Mesodermal cell (in vitro differentiated cells): Measurements from ENCODE around the gene SYT13.

Experiments
- H3K27ac ChIP-seq: 2 replicates; pipeline ENCODE4 v1.7.0; 2013; ENCODE audit warnings: mild to moderate bottlenecking, low read depth, low read length, moderate library complexity; ENCODE audit not compliant: severe bottlenecking
- H3K36me3 ChIP-seq: 2 replicates; pipeline ENCODE4 v1.7.1; 2013; ENCODE audit warnings: mild to moderate bottlenecking, low read length, moderate library complexity; ENCODE audit not compliant: control insufficient read depth, insufficient read depth
- H3K4me1 ChIP-seq: one replicate; pipeline ENCODE4 v1.7.1; 2013; ENCODE audit warnings: mild to moderate bottlenecking, low read length; ENCODE audit not compliant: insufficient read depth, control insufficient read depth, poor library complexity, severe bottlenecking
- H3K4me3 ChIP-seq: 2 replicates; pipeline ENCODE4 v1.7.0; 2013; ENCODE audit warnings: low read length, control low read depth, mild to moderate bottlenecking; ENCODE audit not compliant: insufficient read depth, poor library complexity, severe bottlenecking; ENCODE audit errors: extremely low read depth
- H3K9me3 ChIP-seq: 2 replicates; pipeline ENCODE4 v1.7.1; 2013; ENCODE audit warnings: mild to moderate bottlenecking, low read length, moderate library complexity; ENCODE audit not compliant: control insufficient read depth
- WGBS, 2 experiments: methylation state at CpG; one replicate each; pipeline ENCODE4 v1.1.5; 2013; ENCODE audit warnings: missing lambda C conversion rate in 2 of 2; ENCODE audit not compliant: insufficient coverage in 2 of 2; 5-methylcytosine and 5-hydroxymethylcytosine counted together

Gene SYT13

DNA sequence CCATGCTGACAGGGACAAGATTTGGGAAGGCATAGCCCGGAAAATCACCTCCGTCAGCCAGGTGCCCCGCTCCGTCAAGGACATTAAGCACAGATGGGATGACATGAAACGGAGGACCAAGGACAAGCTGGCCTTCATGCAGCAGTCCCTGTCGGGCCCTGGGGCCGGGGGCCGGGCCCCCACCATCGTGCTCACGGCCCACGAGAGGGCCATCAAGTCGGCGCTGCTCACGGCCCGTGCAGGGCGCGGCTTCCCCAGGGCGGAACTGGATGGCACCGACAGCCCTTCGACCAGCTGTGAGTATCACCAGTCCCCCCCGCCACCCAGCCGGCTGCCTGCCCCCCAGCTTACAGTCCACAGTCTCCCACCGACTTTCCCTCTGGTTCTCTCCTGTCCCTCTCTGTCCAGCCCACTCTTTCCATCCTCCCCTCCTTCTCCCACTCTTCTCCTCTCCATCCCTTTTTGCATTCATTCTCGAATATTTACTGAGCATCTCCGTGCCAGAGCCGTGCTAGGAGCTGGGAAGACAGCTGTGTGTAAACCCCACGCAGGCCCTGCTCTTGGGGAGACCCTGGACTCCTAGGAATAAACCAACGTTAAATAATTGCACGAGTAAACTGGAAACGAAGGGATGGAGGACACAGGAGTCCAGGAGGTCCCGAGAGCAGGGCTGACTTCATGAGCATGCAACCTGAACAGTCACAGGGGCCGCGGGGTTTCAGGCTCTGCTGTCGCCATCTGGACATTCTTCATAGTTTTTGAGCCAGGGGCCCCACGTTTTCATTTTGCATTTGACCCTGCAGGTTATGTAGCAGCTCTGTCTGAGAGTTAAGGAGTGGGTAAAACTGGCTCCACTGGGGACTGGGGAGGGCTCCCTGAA lies 76.9 kb downstream of the SYT13 start:
- H3K4me3 ChIP-seq, result no peak overlapping the region
- H3K27ac ChIP-seq, result no peak overlapping the region
- H3K36me3 ChIP-seq, result peaks cover 4% of the 10 kb centered on the region
- WGBS, 2 experiments, result 91% methylated on average over 33 to 35 of the region's 35 CpGs
- H3K4me1 ChIP-seq, result peaks cover 8% of the 10 kb centered on the region
- H3K9me3 ChIP-seq, result no peaks in the 10 kb centered on the region

- Histone ChIP-seq H3K27ac (no peak overlapping the region), H3K4me1 (peaks cover 8% of the 10 kb centered on the region), H3K4me3 (no peak overlapping the region), H3K36me3 (peaks cover 4% of the 10 kb centered on the region), H3K9me3 (no peaks in the 10 kb centered on the region)
- WGBS, 2 experiments, result 84 to 94% methylated on average over 2 to 6 of the region's 8 CpGs
Observed at GRCh38 chr11:45208135-45208534, 78.0 kb downstream of the SYT13 start.

DNA sequence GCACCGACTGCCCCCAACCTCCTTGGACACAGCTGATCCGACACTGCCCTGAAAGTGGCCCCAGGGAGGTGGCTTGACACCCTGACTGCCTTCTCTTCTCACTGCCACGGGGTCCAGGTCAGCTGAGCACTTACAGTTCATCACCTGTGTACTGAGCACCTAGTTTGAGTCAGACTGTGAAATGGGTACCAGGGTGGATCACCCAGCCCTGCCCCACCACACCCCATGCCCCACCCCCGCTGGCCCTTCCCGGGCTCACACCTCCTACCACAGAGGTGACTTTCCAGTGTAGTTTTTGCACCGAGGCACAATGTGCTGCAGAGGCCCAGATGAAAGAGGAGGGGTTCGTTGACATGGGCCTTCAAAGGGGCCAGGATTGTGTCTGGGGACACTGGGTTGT lies 80.2 kb downstream of the SYT13 start:
- Histone ChIP-seq H3K4me3 (no peak overlapping the region), H3K9me3 (no peaks in the 10 kb centered on the region), H3K27ac (no peak overlapping the region), H3K4me1 (peaks cover 8% of the 10 kb centered on the region), H3K36me3 (no peaks in the 10 kb centered on the region)
- 56 to 72% methylated on average over 3 to 4 of the region's 7 CpGs for WGBS, 2 experiments

- peaks cover under 1% of the 10 kb centered on the region for H3K4me1 ChIP-seq
- 71 to 77% methylated on average over 3 to 8 of the region's 8 CpGs for WGBS, 2 experiments
Observed at GRCh38 chr11:45204761-45205160, 81.4 kb downstream of the SYT13 start.

GRCh38 chr11:45193695-45194094 lies 92.4 kb downstream of the SYT13 start:
- WGBS, 2 experiments, result 94 to 97% methylated on average over 5 to 6 of the region's 6 CpGs
- peaks cover 5% of the 10 kb centered on the region for H3K36me3 ChIP-seq
- H3K4me1 ChIP-seq, result no peaks in the 10 kb centered on the region
- H3K9me3 ChIP-seq, result no peaks in the 10 kb centered on the region
- H3K4me3 ChIP-seq, result no peak overlapping the region
- H3K27ac ChIP-seq, result no peak overlapping the region

More at GRCh38 chr11:45204761-45205160, 81.4 kb downstream of the SYT13 start:
- Histone ChIP-seq H3K36me3 (no peaks in the 10 kb centered on the region), H3K9me3 (no peaks in the 10 kb centered on the region), H3K27ac (no peak overlapping the region), H3K4me3 (no peak overlapping the region)
